BJ (cell line): Measurements from ENCODE around the gene NEK5. TPM values are rescaled to one million over a fixed set of nuclear protein-coding genes. Genes with fewer than 3 reads are reported as not detected.
"Not testable (repeated sequence)": the region's sequence is repeated elsewhere in the genome, so short reads cannot be mapped to it uniquely, and the experiment has no call there.

Source experiments
- CTCF ChIA-PET: fragments of 350-600 bp; formaldehyde crosslinking; extraction: SDS; loops from one replicate; lab custom pipeline; 2021; ENCODE audit warnings: antibody characterized with exemption, inconsistent platforms; lab: Yijun Ruan, JAX
- POLR2A ChIA-PET: fragments of 300-600 bp; sonication (Branson Sonifier 250); formaldehyde crosslinking; extraction: SDS; loops from one replicate; lab custom pipeline; 2021; ENCODE audit warnings: antibody characterized with exemption; lab: Charles Lee
- DNase-seq: peaks from one replicate; pipeline ENCODE4 v3.0.0-alpha.2; 2011; ENCODE audit warnings: low read depth
- H3K27me3 ChIP-seq: 2 replicates; pipeline ENCODE4 v1.6.0; 2011; ENCODE audit warnings: low read length; ENCODE audit not compliant: control insufficient read depth, insufficient read depth
- H3K36me3 ChIP-seq: 2 replicates; pipeline ENCODE4 v1.5.1; 2011; ENCODE audit warnings: low read length; ENCODE audit not compliant: control insufficient read depth, insufficient read depth
- H3K4me3 ChIP-seq: 2 replicates; pipeline ENCODE4 v1.5.1; 2011; ENCODE audit warnings: low read depth, mild to moderate bottlenecking, control low read depth, low read length
- polyA plus RNA-seq: library from polyadenylated mRNA; depleted of rRNA; stranded (reverse); fragments of >200 nt; gene quantifications from 2 replicates; pipeline ENCODE4 v1.2.3, GENCODE V29; 2011
- TF ChIP-seq, protein P1 (sequence below): IDR thresholded peaks from 2 replicates; pipeline ENCODE4 v1.5.1; 2011; ENCODE audit warnings: low read depth, mild to moderate bottlenecking, control low read depth, inconsistent platforms, low read length, moderate library complexity; ENCODE audit not compliant: insufficient read depth

The NEK5 gene
- polyA plus RNA-seq, 1 experiment = 0.04 TPM

DNA sequence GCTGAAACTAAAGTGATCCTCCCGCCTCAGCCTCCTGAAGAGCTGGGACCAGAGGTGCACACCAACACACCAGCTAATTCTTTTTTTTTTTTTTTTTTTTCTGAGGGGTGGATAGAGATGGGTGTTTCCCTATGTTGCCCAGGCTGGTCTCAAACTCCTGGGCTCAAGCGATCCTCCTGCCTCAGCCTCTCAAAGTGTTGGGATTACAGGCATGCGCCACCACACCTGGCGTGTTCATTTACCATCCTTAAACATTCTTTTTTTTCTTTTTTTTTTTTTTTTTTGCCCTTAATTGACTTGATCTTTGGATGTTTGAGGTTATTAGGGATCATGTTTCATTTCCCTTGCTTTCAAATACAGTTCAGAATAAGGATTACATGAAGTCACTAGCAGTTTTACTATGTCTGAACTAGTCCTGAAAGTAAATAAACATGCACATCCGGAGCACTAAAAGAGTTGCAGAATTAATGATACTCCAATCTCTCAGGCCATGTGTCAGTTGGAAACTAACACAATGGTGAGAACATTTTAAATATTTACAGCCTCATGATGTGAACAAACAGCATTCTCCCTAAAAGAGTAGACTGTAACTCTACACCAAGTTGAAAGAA lies 94.2 kb downstream of the NEK5 start:
- Histone ChIP-seq H3K4me3 (no peak overlapping the region), H3K27me3 (no peaks in the 10 kb centered on the region), H3K36me3 (no peaks in the 10 kb centered on the region)
- CTCF ChIA-PET = no interaction called here
- POLR2A ChIA-PET = no interaction called here
- DNase-seq = no peak
- TF ChIP-seq, protein P1, sequence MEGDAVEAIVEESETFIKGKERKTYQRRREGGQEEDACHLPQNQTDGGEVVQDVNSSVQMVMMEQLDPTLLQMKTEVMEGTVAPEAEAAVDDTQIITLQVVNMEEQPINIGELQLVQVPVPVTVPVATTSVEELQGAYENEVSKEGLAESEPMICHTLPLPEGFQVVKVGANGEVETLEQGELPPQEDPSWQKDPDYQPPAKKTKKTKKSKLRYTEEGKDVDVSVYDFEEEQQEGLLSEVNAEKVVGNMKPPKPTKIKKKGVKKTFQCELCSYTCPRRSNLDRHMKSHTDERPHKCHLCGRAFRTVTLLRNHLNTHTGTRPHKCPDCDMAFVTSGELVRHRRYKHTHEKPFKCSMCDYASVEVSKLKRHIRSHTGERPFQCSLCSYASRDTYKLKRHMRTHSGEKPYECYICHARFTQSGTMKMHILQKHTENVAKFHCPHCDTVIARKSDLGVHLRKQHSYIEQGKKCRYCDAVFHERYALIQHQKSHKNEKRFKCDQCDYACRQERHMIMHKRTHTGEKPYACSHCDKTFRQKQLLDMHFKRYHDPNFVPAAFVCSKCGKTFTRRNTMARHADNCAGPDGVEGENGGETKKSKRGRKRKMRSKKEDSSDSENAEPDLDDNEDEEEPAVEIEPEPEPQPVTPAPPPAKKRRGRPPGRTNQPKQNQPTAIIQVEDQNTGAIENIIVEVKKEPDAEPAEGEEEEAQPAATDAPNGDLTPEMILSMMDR = no peak

DNA sequence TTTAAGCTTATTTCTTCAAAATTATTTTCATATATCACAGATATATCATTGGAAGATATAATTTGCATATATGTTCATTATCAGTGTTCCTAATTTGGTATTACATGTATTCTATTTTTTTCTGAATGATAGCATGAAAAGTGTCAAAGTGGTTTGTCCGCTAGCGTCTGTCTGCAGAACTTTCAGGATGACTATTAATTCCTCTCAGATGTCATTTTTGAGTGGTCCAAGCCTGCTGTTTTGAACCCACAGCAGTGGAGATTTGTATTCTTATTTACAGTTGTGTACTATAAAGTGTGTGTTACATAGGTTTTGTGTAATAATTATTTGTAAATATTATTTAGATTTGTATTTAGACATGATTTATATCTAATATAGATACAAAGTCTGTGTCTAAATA lies 95.8 kb downstream of the NEK5 start:
- Histone ChIP-seq H3K4me3 (no peak overlapping the region), H3K36me3 (0 out of 2 replicates have a peak, but pooled peaks cover 2% of the 10 kb centered on the region), H3K27me3 (no peaks in the 10 kb centered on the region)
- CTCF ChIA-PET = no interaction called here
- POLR2A ChIA-PET = no interaction called here
- TF ChIP-seq, protein P1 = no peak
- DNase-seq = no peak

GRCh38 chr13:52030401-52030800 lies 98.5 kb downstream of the NEK5 start:
- H3K36me3 ChIP-seq, H3K27me3 ChIP-seq, H3K4me3 ChIP-seq, POLR2A ChIA-PET, DNase-seq: not testable (repeated sequence)
- CTCF ChIA-PET = interaction anchor here (1.9 kb wide), 1 partner anchor 9 kb away, joined by 4 read pairs; no protein-coding TSS in a partner anchor

DNA sequence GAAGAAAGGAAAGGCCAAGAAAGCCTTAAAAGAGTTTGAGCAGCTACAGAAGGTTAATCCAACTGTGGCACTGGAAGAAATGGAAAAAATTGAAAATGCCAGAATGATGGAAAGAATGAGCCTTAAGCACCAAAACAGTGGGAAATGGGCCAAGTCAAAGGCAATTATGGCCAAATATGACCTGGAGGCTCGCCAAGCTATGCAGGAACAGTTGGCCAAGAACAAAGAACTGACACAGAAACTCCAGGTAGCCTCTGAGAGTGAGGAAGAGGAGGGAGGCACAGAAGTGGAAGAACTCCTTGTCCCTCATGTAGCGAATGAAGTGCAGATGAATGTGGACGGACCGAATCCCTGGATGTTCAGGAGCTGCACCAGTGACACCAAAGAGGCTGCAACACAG lies 99.3 kb downstream of the NEK5 start:
- H3K36me3 ChIP-seq = 0 out of 2 replicates have a peak, but pooled peaks cover 2% of the 10 kb centered on the region
- DNase-seq = no peak
- CTCF ChIA-PET = interaction anchor here (0.6 to 1.9 kb wide), 3 partner anchors 8 to 111 kb away, joined by 3 to 4 read pairs (median 3); no protein-coding TSS in a partner anchor

DNA sequence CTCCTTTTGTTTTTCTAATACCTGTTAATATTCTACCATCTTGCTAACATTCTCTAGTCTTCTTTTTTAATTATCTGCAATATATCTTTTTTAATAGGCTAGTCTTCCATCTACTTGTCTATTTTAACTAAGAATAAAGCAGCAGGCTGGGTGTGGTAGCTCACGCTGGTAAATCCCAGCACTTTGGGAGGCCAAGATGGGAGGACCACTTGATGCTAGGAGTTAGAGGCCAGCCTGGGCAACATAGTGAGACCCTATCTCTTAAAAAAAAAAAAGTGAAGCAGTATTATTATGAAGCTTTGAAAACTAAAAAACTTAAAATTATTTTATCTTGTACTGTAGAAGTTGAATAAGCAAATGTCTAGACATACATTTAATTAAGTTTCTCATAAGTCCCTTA lies 101.0 kb downstream of the NEK5 start:
- Histone ChIP-seq H3K27me3 (no peaks in the 10 kb centered on the region), H3K36me3 (0 out of 2 replicates have a peak, but pooled peaks cover 2% of the 10 kb centered on the region), H3K4me3 (no peak overlapping the region)
- CTCF ChIA-PET = no interaction called here
- POLR2A ChIA-PET = no interaction called here
- no peak for DNase-seq
- TF ChIP-seq, protein P1 = no peak

More for the DNA sequence above, 99.3 kb downstream of the NEK5 start:
- Histone ChIP-seq H3K4me3 (no peak overlapping the region), H3K27me3 (no peaks in the 10 kb centered on the region)
- POLR2A ChIA-PET = no interaction called here
- TF ChIP-seq, protein P1 = no peak

- ChIA-PET CTCF (no interaction called here), POLR2A (no interaction called here)
- Histone ChIP-seq H3K36me3 (0 out of 2 replicates have a peak, but pooled peaks cover 2% of the 10 kb centered on the region), H3K27me3 (no peaks in the 10 kb centered on the region), H3K4me3 (no peak overlapping the region)
- no peak for DNase-seq
- TF ChIP-seq, protein P1 = no peak
Observed at GRCh38 chr13:52026246-52026626, 102.6 kb downstream of the NEK5 start.
